ENCODE measurements around the gene TIGD3. TPM values are rescaled to one million over a fixed set of nuclear protein-coding genes. Genes with fewer than 3 reads are reported as not detected.

The TIGD3 gene
- total RNA-seq, 2 donors from 2014 or later = 1.3 to 1.8 TPM

DNA sequence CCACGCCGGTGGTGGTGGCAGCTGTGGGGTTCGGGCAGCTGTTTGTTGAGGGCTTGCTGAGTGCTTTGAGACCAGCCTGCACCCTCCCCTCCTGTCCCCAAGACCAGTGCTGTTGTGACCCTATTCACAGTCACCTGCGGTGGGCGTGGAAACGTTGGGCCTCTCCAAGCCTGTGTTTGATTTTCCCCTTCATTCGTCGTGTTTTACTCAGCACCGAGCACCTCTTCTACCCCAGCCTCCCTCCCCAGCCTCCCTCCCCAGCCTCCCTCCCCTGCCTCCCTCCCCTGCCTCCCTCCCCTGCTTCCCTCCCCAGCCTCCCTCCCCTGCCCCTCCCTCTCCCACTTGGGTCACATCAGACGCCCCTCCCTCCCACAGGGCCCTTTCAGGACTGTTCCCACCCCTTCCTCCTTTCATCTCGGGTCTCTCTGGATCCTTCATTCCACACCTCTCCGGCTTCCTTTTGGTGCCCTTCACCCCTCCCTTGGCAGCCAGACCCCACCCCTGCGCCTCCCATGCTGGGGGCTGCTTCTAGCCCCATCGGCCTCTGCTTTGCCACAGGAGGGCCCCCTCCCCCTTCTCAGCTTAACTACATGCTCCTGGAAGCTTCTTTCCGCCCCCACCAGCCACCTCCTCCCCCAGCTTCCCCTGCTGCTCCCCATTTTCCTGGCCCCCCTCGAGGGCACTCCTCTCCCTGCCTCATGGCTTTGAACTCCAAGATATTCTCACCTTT, 46.7 kb downstream of the TIGD3 start:
- Mint-ChIP-seq H3K27ac (no peak overlapping the region), H3K4me3 (no peak overlapping the region), H3K36me3 (ENCODE audit: insufficient read depth in 2 of 2) (peaks cover 3 to 10% of the 10 kb centered on the region in 2 donors), H3K27me3 (ENCODE audit: low read depth) (no peaks in the 10 kb centered on the region), H3K4me1 (ENCODE audit: low read depth) (peaks cover 7% of the 10 kb centered on the region), H3K9me3 (no peaks in the 10 kb centered on the region)
- ATAC-seq (replicated peaks in 1 of 2) (no peak), DNase-seq (no peak)

DNA sequence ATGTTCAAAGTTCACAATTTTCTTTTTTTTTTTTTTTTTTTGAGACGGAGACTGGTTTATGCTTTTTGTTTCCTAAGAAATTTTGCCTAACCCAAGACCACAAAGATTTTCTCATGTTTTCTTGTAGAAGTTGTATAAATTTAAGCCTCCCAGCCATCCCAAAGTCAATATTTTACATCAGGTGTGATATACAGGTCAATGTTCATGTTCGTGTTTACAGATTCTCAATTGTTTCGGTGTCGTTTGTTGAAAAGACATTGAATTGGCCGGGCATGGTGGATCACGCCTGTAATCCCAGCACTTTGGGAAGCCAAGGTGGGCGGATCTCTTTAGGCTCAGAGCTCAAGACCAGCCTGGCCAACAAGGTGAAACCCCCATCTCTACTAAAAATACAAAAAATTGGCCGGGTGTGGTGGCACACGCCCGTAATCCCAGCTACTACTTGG, 47.3 kb downstream of the TIGD3 start:
- H3K9me3 Mint-ChIP-seq = no peaks in the 10 kb centered on the region
- DNase-seq (no peak), ATAC-seq (replicated peaks in 1 of 2) (no peak)
- peaks cover 7% of the 10 kb centered on the region for H3K4me1 Mint-ChIP-seq (ENCODE audit: low read depth)
- peaks cover 3 to 10% of the 10 kb centered on the region in 2 donors for H3K36me3 Mint-ChIP-seq (ENCODE audit: insufficient read depth in 2 of 2)
- H3K4me3 Mint-ChIP-seq = no peak overlapping the region
- H3K27ac Mint-ChIP-seq = no peak overlapping the region
- H3K27me3 Mint-ChIP-seq (ENCODE audit: low read depth) = no peaks in the 10 kb centered on the region

GRCh38 chr11:65402790-65403189, 48.2 kb downstream of the TIGD3 start:
- Mint-ChIP-seq H3K27me3 (ENCODE audit: low read depth) (no peaks in the 10 kb centered on the region), H3K9me3 (no peaks in the 10 kb centered on the region), H3K4me3 (no peak overlapping the region), H3K27ac (peak overlapping the region; percentile 79), H3K4me1 (ENCODE audit: low read depth) (peaks cover 7% of the 10 kb centered on the region), H3K36me3 (ENCODE audit: insufficient read depth in 2 of 2) (peaks cover 0 to 11% of the 10 kb centered on the region in 2 donors)
- ATAC-seq (replicated peaks in 1 of 2) (no peak), DNase-seq (no peak)

DNA sequence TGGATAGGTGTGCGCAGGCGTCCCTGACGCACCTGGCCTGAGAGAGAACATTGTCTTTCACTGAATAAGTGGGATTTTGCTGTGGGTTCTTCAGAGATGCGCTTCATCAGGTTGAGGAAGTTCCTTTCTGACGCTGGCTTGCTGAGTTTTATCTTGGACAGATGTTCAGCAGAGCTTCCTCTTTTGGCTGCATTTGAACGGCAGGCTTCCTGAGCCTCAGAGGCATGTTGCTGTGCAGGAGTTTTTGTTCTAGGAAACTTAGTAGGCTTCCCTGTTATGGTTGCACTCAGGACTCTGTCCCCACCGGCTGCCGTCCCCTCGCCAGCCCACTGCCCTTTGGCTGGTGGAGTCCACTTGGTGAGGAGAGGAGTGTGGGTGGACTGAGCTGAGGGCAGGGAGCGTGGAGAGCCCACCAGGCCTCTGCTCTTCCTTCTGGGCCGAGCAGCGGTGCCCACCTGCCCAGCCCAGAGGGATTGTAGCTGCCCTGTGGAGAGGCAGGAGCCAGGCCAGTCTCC, 49.1 kb downstream of the TIGD3 start:
- Mint-ChIP-seq H3K36me3 (ENCODE audit: insufficient read depth in 2 of 2) (peaks cover 0 to 10% of the 10 kb centered on the region in 2 donors), H3K27ac (no peak overlapping the region), H3K9me3 (no peaks in the 10 kb centered on the region), H3K4me1 (ENCODE audit: low read depth) (peaks cover 7% of the 10 kb centered on the region), H3K4me3 (no peak overlapping the region), H3K27me3 (ENCODE audit: low read depth) (no peaks in the 10 kb centered on the region)
- DNase-seq = no peak
- no peak for ATAC-seq (replicated peaks in 1 of 2)

DNA sequence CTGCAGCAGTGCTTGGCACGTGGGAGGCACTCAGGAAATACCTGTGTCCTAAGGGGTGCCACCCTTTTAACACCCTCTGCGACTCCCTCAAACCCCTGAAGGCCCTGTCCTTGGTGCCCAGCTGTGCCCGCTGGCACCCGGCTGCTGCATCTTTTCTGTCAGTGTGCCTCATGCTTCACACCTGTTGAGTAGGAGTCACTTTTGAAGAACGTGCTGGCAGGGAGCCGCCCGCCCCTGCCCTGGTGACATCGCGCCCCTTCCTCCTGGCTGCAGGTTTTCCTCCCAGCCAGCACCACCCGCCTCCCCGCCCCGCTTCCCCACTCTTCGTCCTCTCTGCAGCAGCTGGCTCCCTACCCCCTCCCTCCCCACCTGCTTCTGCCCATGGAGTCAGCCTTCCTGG, 49.7 kb downstream of the TIGD3 start:
- Mint-ChIP-seq H3K36me3 (ENCODE audit: insufficient read depth in 2 of 2) (peaks cover 2 to 8% of the 10 kb centered on the region in 2 donors), H3K27me3 (ENCODE audit: low read depth) (no peaks in the 10 kb centered on the region), H3K4me3 (no peak overlapping the region), H3K27ac (no peak overlapping the region), H3K9me3 (no peaks in the 10 kb centered on the region), H3K4me1 (ENCODE audit: low read depth) (peaks cover 7% of the 10 kb centered on the region)
- no peak for ATAC-seq (replicated peaks in 1 of 2)
- DNase-seq = no peak

DNA sequence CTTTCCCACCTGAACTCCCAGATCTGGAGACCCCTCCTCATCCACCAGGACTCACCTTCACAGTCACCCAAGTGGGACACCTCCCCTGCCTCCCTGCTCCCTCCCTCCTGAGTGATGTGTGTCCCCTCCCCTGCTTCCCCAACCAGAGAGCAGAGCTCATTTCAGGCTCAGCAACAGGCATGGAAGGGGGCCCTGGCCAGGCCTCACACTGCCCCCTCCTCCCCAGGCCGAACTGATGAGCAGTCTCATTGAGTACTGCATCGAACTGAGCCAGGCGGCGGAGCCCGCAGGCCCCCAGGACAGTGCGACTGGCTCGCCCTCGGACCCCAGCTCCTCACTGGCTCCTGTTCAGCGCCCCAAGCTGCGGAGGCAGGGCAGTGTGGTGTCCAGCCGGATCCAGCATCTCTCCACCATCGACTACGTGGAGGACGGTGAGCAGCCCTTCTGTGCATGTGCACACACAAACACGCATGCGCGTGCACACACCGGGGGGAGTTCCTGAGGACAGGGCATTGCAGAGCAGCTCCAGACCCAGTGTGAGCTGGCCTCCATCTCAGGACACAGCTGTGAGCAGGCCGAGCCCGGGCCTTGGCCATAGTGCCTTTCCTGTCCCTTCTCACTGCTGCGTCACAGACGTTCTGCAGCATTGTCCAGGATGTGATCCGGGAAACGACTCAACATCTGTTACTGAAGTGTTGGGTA, 50.2 kb downstream of the TIGD3 start:
- no peaks in the 10 kb centered on the region for H3K9me3 Mint-ChIP-seq
- H3K4me1 Mint-ChIP-seq (ENCODE audit: low read depth) = peaks cover 7% of the 10 kb centered on the region
- no peak overlapping the region for H3K27ac Mint-ChIP-seq
- no peak overlapping the region for H3K4me3 Mint-ChIP-seq
- H3K36me3 Mint-ChIP-seq (ENCODE audit: insufficient read depth in 2 of 2) = peaks cover 3 to 8% of the 10 kb centered on the region in 2 donors
- no peaks in the 10 kb centered on the region for H3K27me3 Mint-ChIP-seq (ENCODE audit: low read depth)
- DNase-seq = no peak
- no peak for ATAC-seq (replicated peaks in 1 of 2)

Other genes with a start within 250 kb of the TIGD3 start
- gene TM7SF2, start 242.9 kb upstream of the TIGD3 start, total RNA-seq = 10 to 100 TPM; 22.8 to 26.8 TPM
- gene ZNHIT2, start 237.1 kb upstream of the TIGD3 start, total RNA-seq = 10 to 100 TPM in 1 of 2 donors, 1 to 10 TPM in 1; 9.9 to 10.4 TPM
- 1,000 to 10,000 TPM; 1,144 to 1,164 TPM for gene FAU, start 232.6 kb upstream of the TIGD3 start, total RNA-seq
- gene MRPL49, start 232.4 kb upstream of the TIGD3 start, total RNA-seq = 10 to 100 TPM; 73.6 to 89.8 TPM
- gene SYVN1, start 220.2 kb upstream of the TIGD3 start, total RNA-seq = 10 to 100 TPM; 45.8 to 53.1 TPM
- not detected for gene SPDYC, start 184.5 kb upstream of the TIGD3 start, total RNA-seq
- gene CAPN1, start 172.8 kb upstream of the TIGD3 start, total RNA-seq = 100 to 1,000 TPM in 1 of 2 donors, 10 to 100 TPM in 1; 99.1 to 114 TPM
- gene POLA2, start 92.8 kb upstream of the TIGD3 start, total RNA-seq = 10 to 100 TPM; 54.2 to 67.0 TPM
- 1 to 10 TPM; 1.4 to 2.3 TPM for gene CDC42EP2, start 39.9 kb upstream of the TIGD3 start, total RNA-seq
- 100 to 1,000 TPM; 110 to 139 TPM for gene DPF2, start 20.9 kb upstream of the TIGD3 start, total RNA-seq
- 10 to 100 TPM; 16.4 to 18.8 TPM for gene SLC25A45, start 27.9 kb downstream of the TIGD3 start, total RNA-seq
- 10 to 100 TPM; 43.5 to 47.2 TPM for gene FRMD8, start 31.9 kb downstream of the TIGD3 start, total RNA-seq
- 1,000 to 10,000 TPM in 1 of 2 donors, 100 to 1,000 TPM in 1; 678 to 1,151 TPM for gene NEAT1, start 68.0 kb downstream of the TIGD3 start, total RNA-seq
- over 10,000 TPM in 1 of 2 donors, 1,000 to 10,000 TPM in 1; 8,391 to 13,279 TPM for gene MALAT1, start 144.3 kb downstream of the TIGD3 start, total RNA-seq
- gene SCYL1, start 170.3 kb downstream of the TIGD3 start, total RNA-seq = 10 to 100 TPM; 77.9 to 83.4 TPM
- 100 to 1,000 TPM; 106 TPM for gene LTBP3, start 203.6 kb downstream of the TIGD3 start, total RNA-seq
- 10 to 100 TPM; 23.5 to 25.1 TPM for gene ZNRD2, start 215.7 kb downstream of the TIGD3 start, total RNA-seq
- 10 to 100 TPM; 21.4 to 26.7 TPM for gene FAM89B, start 217.8 kb downstream of the TIGD3 start, total RNA-seq
- gene EHBP1L1, start 221.3 kb downstream of the TIGD3 start, total RNA-seq = 100 to 1,000 TPM in 1 of 2 donors, 10 to 100 TPM in 1; 93.9 to 113 TPM
- gene KCNK7, start 241.0 kb downstream of the TIGD3 start, total RNA-seq = under 1 TPM; 0.34 to 0.39 TPM